Transverse colon (tissue), 4 donors: Measurements from ENCODE around the gene ARHGEF3.

Experiments
- EP300 ChIP-seq: sonication (generic); formaldehyde crosslinking; IDR thresholded peaks from one replicate; pipeline ENCODE4 v1.6.1; 2017; ENCODE audit warnings: antibody characterized with exemption, low read depth
- POLR2A ChIP-seq: fragments of 450-650 bp; IDR thresholded peaks from one replicate; pipeline ENCODE4 v1.6.1; 2016; ENCODE audit warnings: antibody characterized with exemption, mild to moderate bottlenecking, moderate library complexity
- POLR2AphosphoS5 ChIP-seq, 3 donors: sonication (generic); formaldehyde crosslinking; IDR thresholded peaks; one replicate each; pipeline ENCODE4 v1.6.1; 2016; ENCODE audit warnings: antibody characterized with exemption in 3 of 3
- TF ChIP-seq, protein P1 (sequence below), 5 experiments: fragments of 200-600 bp in 3 of 5; fragments of 450-650 bp in 2 of 5; sonication (generic) in 3 of 5; IDR thresholded peaks; 1 replicate in 2 of 5; 2 replicates in 3 of 5; pipeline ENCODE4 v1.5.1; 2016 to 2017; ENCODE audit warnings: antibody characterized with exemption in 5 of 5, inconsistent platforms in 3 of 5, mild to moderate bottlenecking in 2 of 5, moderate library complexity in 1 of 5

GRCh38 chr3:56789076-56789475 is 12.7 kb downstream of the ARHGEF3 start:
- TF ChIP-seq POLR2A (no peak), POLR2AphosphoS5 (IDR thresholded peaks at IDR 0.05) (no peak), EP300 (no peak)
- TF ChIP-seq, protein P1, sequence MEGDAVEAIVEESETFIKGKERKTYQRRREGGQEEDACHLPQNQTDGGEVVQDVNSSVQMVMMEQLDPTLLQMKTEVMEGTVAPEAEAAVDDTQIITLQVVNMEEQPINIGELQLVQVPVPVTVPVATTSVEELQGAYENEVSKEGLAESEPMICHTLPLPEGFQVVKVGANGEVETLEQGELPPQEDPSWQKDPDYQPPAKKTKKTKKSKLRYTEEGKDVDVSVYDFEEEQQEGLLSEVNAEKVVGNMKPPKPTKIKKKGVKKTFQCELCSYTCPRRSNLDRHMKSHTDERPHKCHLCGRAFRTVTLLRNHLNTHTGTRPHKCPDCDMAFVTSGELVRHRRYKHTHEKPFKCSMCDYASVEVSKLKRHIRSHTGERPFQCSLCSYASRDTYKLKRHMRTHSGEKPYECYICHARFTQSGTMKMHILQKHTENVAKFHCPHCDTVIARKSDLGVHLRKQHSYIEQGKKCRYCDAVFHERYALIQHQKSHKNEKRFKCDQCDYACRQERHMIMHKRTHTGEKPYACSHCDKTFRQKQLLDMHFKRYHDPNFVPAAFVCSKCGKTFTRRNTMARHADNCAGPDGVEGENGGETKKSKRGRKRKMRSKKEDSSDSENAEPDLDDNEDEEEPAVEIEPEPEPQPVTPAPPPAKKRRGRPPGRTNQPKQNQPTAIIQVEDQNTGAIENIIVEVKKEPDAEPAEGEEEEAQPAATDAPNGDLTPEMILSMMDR (IDR thresholded peaks at IDR 0.05): no peak
